AG04450 (cell line): ENCODE measurements around the gene CARMIL1. TPM values are rescaled to one million over a fixed set of nuclear protein-coding genes. Genes with fewer than 3 reads are reported as not detected.
"Not testable (repeated sequence)": the region's sequence is repeated elsewhere in the genome, so short reads cannot be mapped to it uniquely, and the experiment has no call there.

ENCODE experiments used
- CTCF ChIA-PET: fragments of 300-600, 350-600 bp; formaldehyde crosslinking; extraction: SDS; loops from one replicate; lab custom pipeline; 2022; ENCODE audit warnings: antibody characterized with exemption, inconsistent platforms; lab: Charles Lee
- POLR2A ChIA-PET: fragments of 350-600 bp; formaldehyde crosslinking; extraction: SDS; loops from one replicate; lab custom pipeline; 2021; ENCODE audit warnings: antibody characterized with exemption, inconsistent platforms; lab: Yijun Ruan, JAX
- DNase-seq: peaks from one replicate; pipeline ENCODE4 v3.0.0-alpha.2; 2011; ENCODE audit warnings: low read depth, low spot score
- H3K27ac ChIP-seq: one replicate; pipeline ENCODE4 v1.5.1; 2012; ENCODE audit warnings: low read depth, low read length, control low read depth
- H3K27me3 ChIP-seq: one replicate; pipeline ENCODE4 v1.6.0; 2012; ENCODE audit warnings: low read length; ENCODE audit not compliant: control insufficient read depth, insufficient read depth
- H3K4me3 ChIP-seq: 2 replicates; pipeline ENCODE4 v1.5.1; 2011; ENCODE audit warnings: mild to moderate bottlenecking, low read depth, low read length, control low read depth
- H3K9me3 ChIP-seq: 2 replicates; pipeline ENCODE4 v1.5.1; 2012; ENCODE audit warnings: low read length; ENCODE audit not compliant: control insufficient read depth, insufficient read depth
- CTCF ChIP-seq: IDR thresholded peaks from 2 replicates; pipeline ENCODE4 v1.5.1; 2011; ENCODE audit warnings: low read depth, low read length, control low read depth, inconsistent platforms
- polyA plus RNA-seq: library from polyadenylated mRNA; depleted of rRNA; stranded (reverse); fragments of >200 nt; gene quantifications from 2 replicates; pipeline ENCODE4 v1.2.3, GENCODE V29; 2011

CARMIL1 gene
- polyA plus RNA-seq, 1 experiment = 0.55 TPM

GRCh38 chr6:25583099-25583498 is 303.9 kb downstream of the CARMIL1 start:
- ChIA-PET CTCF (interaction anchor here (1.8 kb wide), 1 partner anchor 318 kb away, joined by 4 read pairs; no protein-coding TSS in a partner anchor), POLR2A (no interaction called here)
- no peak for TF ChIP-seq CTCF

GRCh38 chr6:25583906-25584305 is 304.7 kb downstream of the CARMIL1 start:
- Histone ChIP-seq H3K9me3 (no peaks in the 10 kb centered on the region), H3K4me3 (no peak overlapping the region), H3K27ac (no peak overlapping the region), H3K27me3 (no peaks in the 10 kb centered on the region)
- ChIA-PET POLR2A (no interaction called here), CTCF (interaction anchor here (0.7 kb wide), 1 partner anchor 18 kb away, joined by 8 read pairs; no protein-coding TSS in a partner anchor)
- no peak for TF ChIP-seq CTCF
- DNase-seq = no peak

More at GRCh38 chr6:25583099-25583498, 303.9 kb downstream of the CARMIL1 start:
- DNase-seq = no peak
- H3K4me3 ChIP-seq = no peak overlapping the region
- H3K27ac ChIP-seq = no peak overlapping the region
- no peaks in the 10 kb centered on the region for H3K27me3 ChIP-seq
- H3K9me3 ChIP-seq = no peaks in the 10 kb centered on the region

- no peak overlapping the region for H3K4me3 ChIP-seq
- DNase-seq = no peak
- H3K9me3 ChIP-seq = no peaks in the 10 kb centered on the region
- H3K27me3 ChIP-seq = no peaks in the 10 kb centered on the region
- ChIA-PET POLR2A (no interaction called here), CTCF (no interaction called here)
- no peak for TF ChIP-seq CTCF
- H3K27ac ChIP-seq = no peak overlapping the region
Observed at GRCh38 chr6:25585225-25585624, 306.1 kb downstream of the CARMIL1 start.

- H3K27me3 ChIP-seq, CTCF ChIA-PET, H3K27ac ChIP-seq, DNase-seq, POLR2A ChIA-PET, H3K4me3 ChIP-seq, H3K9me3 ChIP-seq: not testable (repeated sequence)
Observed at GRCh38 chr6:25586119-25586518, 306.9 kb downstream of the CARMIL1 start.

GRCh38 chr6:25586927-25587326 is 307.8 kb downstream of the CARMIL1 start:
- DNase-seq = no peak
- Histone ChIP-seq H3K4me3 (no peak overlapping the region), H3K27me3 (no peaks in the 10 kb centered on the region), H3K9me3 (no peaks in the 10 kb centered on the region), H3K27ac (no peak overlapping the region)
- CTCF ChIA-PET = interaction anchor here (1.4 kb wide), 1 partner anchor 322 kb away, joined by 4 read pairs; no protein-coding TSS in a partner anchor
- no peak for TF ChIP-seq CTCF
- POLR2A ChIA-PET = no interaction called here
